H1 (cell line): ENCODE results near the gene STAMBPL1. TPM values are rescaled to one million over a fixed set of nuclear protein-coding genes. Genes with fewer than 3 reads are reported as not detected.

ENCODE experiments used
- polyA plus RNA-seq, 7 experiments: library from polyadenylated mRNA; depleted of rRNA in 3 of 7; stranded (reverse) in 5 of 7; unstranded in 2 of 7; fragments of >200 nt in 5 of 7; fragments of 200-250 nt in 2 of 7; gene quantifications; 1 replicate in 5 of 7; 2 replicates in 1 of 7; 4 replicates in 1 of 7; pipeline versions ENCODE4 v1.2.1 to v1.2.3, GENCODE V29; 2011 to 2013; ENCODE audit warnings: missing spikeins in 2 of 7, mixed read lengths in 2 of 7
- total RNA-seq: library from RNA; stranded (reverse); fragmentation: NEBNext Ultra II Directional; extraction: Animal tissue kit (Norgen Biotek cat#: 25700); gene quantifications from 2 replicates; pipeline ENCODE4 v1.2.1, GENCODE V29; 2021
- TF ChIP-seq, protein P1 (sequence below), 3 experiments: IDR thresholded peaks; 1 replicate in 2 of 3; 2 replicates in 1 of 3; pipeline versions ENCODE4 v1.5.1 to v1.6.1; 2011; ENCODE audit warnings: low read length in 3 of 3, mild to moderate bottlenecking in 3 of 3, inconsistent platforms in 2 of 3, low read depth in 1 of 3, moderate library complexity in 1 of 3; ENCODE audit not compliant: insufficient read depth in 1 of 3; ENCODE audit errors: control extremely low read depth in 1 of 3

The STAMBPL1 gene
- total and polyA plus RNA-seq, 2 of the 8 experiments (the other 6 are each of a cell fraction or from before 2014, with no cell fraction given), result 5.5 TPM

DNA sequence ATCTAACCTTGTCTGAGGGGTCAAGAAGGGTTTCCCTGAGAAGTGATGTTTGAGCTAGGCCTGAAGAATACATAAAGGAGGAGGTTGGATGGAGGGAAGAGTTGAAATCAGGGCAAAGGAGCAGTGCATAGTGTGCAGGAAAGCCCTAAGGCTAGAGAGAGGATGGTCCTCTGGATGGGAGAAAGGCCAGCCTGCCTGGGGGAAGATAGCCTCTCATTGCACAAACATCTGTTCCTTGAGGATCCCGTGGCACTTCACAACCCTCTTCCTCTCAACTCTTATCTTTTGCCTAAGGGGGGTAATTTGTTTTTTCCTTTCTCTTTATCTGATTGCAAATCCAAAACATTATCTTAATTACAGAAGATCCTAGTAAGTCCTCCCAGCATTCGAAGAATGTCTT is 35.7 kb downstream of the STAMBPL1 start (continued):
- TF ChIP-seq, protein P1, sequence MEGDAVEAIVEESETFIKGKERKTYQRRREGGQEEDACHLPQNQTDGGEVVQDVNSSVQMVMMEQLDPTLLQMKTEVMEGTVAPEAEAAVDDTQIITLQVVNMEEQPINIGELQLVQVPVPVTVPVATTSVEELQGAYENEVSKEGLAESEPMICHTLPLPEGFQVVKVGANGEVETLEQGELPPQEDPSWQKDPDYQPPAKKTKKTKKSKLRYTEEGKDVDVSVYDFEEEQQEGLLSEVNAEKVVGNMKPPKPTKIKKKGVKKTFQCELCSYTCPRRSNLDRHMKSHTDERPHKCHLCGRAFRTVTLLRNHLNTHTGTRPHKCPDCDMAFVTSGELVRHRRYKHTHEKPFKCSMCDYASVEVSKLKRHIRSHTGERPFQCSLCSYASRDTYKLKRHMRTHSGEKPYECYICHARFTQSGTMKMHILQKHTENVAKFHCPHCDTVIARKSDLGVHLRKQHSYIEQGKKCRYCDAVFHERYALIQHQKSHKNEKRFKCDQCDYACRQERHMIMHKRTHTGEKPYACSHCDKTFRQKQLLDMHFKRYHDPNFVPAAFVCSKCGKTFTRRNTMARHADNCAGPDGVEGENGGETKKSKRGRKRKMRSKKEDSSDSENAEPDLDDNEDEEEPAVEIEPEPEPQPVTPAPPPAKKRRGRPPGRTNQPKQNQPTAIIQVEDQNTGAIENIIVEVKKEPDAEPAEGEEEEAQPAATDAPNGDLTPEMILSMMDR (IDR thresholded peaks at IDR 0.05; ENCODE audit: control extremely low read depth in 1 of 3, insufficient read depth in 1 of 3, low read depth in 1 of 3, low read length in 3 of 3), result no peak
